Prostate gland (tissue), 2 donors: Measurements from ENCODE around the gene FOXC1.

ENCODE experiments used
- POLR2AphosphoS5 ChIP-seq: sonication (generic); formaldehyde crosslinking; IDR thresholded peaks from one replicate; pipeline ENCODE4 v1.6.1; 2017; ENCODE audit warnings: antibody characterized with exemption
- TF ChIP-seq, protein P1 (sequence below), 4 experiments: fragments of 200-600 bp in 2 of 4; fragments of 450-650 bp in 2 of 4; sonication (generic) in 2 of 4; IDR thresholded peaks; 1 replicate in 3 of 4; 2 replicates in 1 of 4; pipeline ENCODE4 v1.5.1; 2016 to 2019; ENCODE audit warnings: antibody characterized with exemption in 4 of 4, mild to moderate bottlenecking in 2 of 4, moderate library complexity in 2 of 4

DNA sequence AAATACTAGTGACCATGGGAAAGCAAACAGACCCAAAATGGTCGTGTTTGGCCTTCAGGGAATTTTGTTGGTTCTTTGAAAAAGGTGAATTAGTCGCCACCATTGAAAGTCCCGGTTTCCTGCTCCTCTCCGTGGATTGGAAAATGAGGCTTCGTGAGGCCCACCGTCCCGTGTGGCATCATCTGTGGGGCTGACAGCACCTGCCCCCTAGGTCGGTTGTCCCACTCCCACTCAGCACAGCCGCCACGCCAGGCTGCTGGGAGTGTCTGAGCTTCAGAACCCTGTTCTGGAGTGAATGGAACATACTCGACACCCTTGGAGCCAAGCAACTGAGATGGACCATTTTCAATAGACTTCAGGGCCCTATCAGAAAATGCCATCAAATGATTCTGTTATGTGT is 33.0 kb upstream of the FOXC1 start:
- no peak for TF ChIP-seq POLR2AphosphoS5
- TF ChIP-seq, protein P1, sequence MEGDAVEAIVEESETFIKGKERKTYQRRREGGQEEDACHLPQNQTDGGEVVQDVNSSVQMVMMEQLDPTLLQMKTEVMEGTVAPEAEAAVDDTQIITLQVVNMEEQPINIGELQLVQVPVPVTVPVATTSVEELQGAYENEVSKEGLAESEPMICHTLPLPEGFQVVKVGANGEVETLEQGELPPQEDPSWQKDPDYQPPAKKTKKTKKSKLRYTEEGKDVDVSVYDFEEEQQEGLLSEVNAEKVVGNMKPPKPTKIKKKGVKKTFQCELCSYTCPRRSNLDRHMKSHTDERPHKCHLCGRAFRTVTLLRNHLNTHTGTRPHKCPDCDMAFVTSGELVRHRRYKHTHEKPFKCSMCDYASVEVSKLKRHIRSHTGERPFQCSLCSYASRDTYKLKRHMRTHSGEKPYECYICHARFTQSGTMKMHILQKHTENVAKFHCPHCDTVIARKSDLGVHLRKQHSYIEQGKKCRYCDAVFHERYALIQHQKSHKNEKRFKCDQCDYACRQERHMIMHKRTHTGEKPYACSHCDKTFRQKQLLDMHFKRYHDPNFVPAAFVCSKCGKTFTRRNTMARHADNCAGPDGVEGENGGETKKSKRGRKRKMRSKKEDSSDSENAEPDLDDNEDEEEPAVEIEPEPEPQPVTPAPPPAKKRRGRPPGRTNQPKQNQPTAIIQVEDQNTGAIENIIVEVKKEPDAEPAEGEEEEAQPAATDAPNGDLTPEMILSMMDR (IDR thresholded peaks at IDR 0.05), result no peak
